HepG2 (cell line): ENCODE data around the gene COASY. TPM values are rescaled to one million over a fixed set of nuclear protein-coding genes. Genes with fewer than 3 reads are reported as not detected.

Experiments
- ATF1 ChIP-seq: IDR thresholded peaks from 2 replicates; pipeline ENCODE4 v1.6.1; 2016; ENCODE audit warnings: mild to moderate bottlenecking, control low read depth
- BHLHE40 ChIP-seq: IDR thresholded peaks from 2 replicates; pipeline ENCODE4 v1.6.1; 2011; ENCODE audit warnings: low read length, improper control_type of control experiment
- CEBPB ChIP-seq: IDR thresholded peaks from 2 replicates; pipeline ENCODE4 v1.6.1; 2011; ENCODE audit warnings: low read depth, low read length, improper control_type of control experiment, borderline replicate concordance
- DMAP1 ChIP-seq: IDR thresholded peaks from 2 replicates; pipeline ENCODE4 v1.6.1; 2016
- FOXK1 ChIP-seq: sonication (generic); formaldehyde crosslinking; IDR thresholded peaks from 2 replicates; pipeline ENCODE4 v1.4.0; 2020; ENCODE audit warnings: low read depth, missing genetic modification reagents, borderline replicate concordance
- GMEB1 ChIP-seq: sonication (generic); formaldehyde crosslinking; IDR thresholded peaks from 2 replicates; pipeline ENCODE4 v1.5.1; 2020; ENCODE audit warnings: missing genetic modification reagents, mild to moderate bottlenecking, borderline replicate concordance
- KDM4B ChIP-seq: sonication (generic); formaldehyde crosslinking; IDR thresholded peaks from 2 replicates; pipeline ENCODE4 v1.4.0; 2020; ENCODE audit warnings: missing genetic modification reagents
- KLF11 ChIP-seq: IDR thresholded peaks from 2 replicates; pipeline ENCODE4 v1.6.1; 2016; ENCODE audit warnings: missing compliant biosample characterization
- MLXIP ChIP-seq: sonication (generic); formaldehyde crosslinking; IDR thresholded peaks from 2 replicates; pipeline ENCODE4 v1.9.0; 2021; ENCODE audit warnings: missing genetic modification reagents, borderline replicate concordance
- NAIF1 ChIP-seq: sonication (generic); formaldehyde crosslinking; IDR thresholded peaks from 2 replicates; pipeline ENCODE4 v1.5.0; 2020; ENCODE audit warnings: mild to moderate bottlenecking, missing genetic modification reagents, borderline replicate concordance
- NBN ChIP-seq: fragments of 450-650 bp; conservative IDR thresholded peaks from 2 replicates; pipeline ENCODE4 v1.6.1; 2017
- NFE2 ChIP-seq: sonication (generic); formaldehyde crosslinking; IDR thresholded peaks from 2 replicates; pipeline ENCODE4 v1.4.0; 2020; ENCODE audit warnings: missing genetic modification reagents
- NR2C2 ChIP-seq: sonication (generic); formaldehyde crosslinking; IDR thresholded peaks from 2 replicates; pipeline ENCODE4 v1.4.0; 2020; ENCODE audit warnings: missing genetic modification reagents, mild to moderate bottlenecking, moderate library complexity, borderline replicate concordance
- PAF1 ChIP-seq: IDR thresholded peaks from 2 replicates; pipeline ENCODE4 v1.6.1; 2016; ENCODE audit warnings: missing genetic modification reagents, missing compliant biosample characterization
- REPIN1 ChIP-seq: sonication (generic); formaldehyde crosslinking; IDR thresholded peaks from 2 replicates; pipeline ENCODE4 v1.8.0; 2022; ENCODE audit warnings: missing genetic modification reagents, low read depth, mild to moderate bottlenecking, borderline replicate concordance
- RNF219 ChIP-seq: sonication (generic); formaldehyde crosslinking; IDR thresholded peaks from 2 replicates; pipeline ENCODE4 v1.5.0; 2020; ENCODE audit warnings: mild to moderate bottlenecking, missing genetic modification reagents
- TEAD2 ChIP-seq: sonication (generic); formaldehyde crosslinking; IDR thresholded peaks from 2 replicates; pipeline ENCODE4 v1.9.0; 2021; ENCODE audit warnings: missing genetic modification reagents
- ZNF234 ChIP-seq: sonication (generic); formaldehyde crosslinking; conservative IDR thresholded peaks from 2 replicates; pipeline ENCODE4 v1.5.1; 2020; ENCODE audit warnings: mild to moderate bottlenecking, missing genetic modification reagents
- ZNF329 ChIP-seq: sonication (generic); formaldehyde crosslinking; IDR thresholded peaks from 2 replicates; pipeline ENCODE4 v1.9.0; 2021; ENCODE audit warnings: low read depth, mild to moderate bottlenecking, missing genetic modification reagents
- ZNF543 ChIP-seq: sonication (generic); formaldehyde crosslinking; IDR thresholded peaks from 2 replicates; pipeline ENCODE4 v1.4.0; 2020; ENCODE audit warnings: mild to moderate bottlenecking, missing genetic modification reagents
- ZNF570 ChIP-seq: sonication (generic); formaldehyde crosslinking; IDR thresholded peaks from 2 replicates; pipeline ENCODE4 v1.4.0; 2020; ENCODE audit warnings: mild to moderate bottlenecking, missing genetic modification reagents, borderline replicate concordance
- ZNF616 ChIP-seq: sonication (generic); formaldehyde crosslinking; IDR thresholded peaks from 2 replicates; pipeline ENCODE4 v1.5.0; 2020; ENCODE audit warnings: low read depth, mild to moderate bottlenecking, missing genetic modification reagents
- ZNF674 ChIP-seq: sonication (generic); formaldehyde crosslinking; IDR thresholded peaks from 2 replicates; pipeline ENCODE4 v1.5.0; 2020; ENCODE audit warnings: low read depth, mild to moderate bottlenecking, missing genetic modification reagents
- ZNF792 ChIP-seq: IDR thresholded peaks from 2 replicates; pipeline ENCODE4 v1.6.1; 2016
- polyA plus RNA-seq, 8 experiments: library from polyadenylated mRNA; depleted of rRNA in 3 of 8; stranded (reverse) in 7 of 8; unstranded in 1 of 8; fragments of >200 nt; fragmentation: Illumina TruSeq in 4 of 8; extraction: Trizol in 4 of 8; gene quantifications; 2 replicates each; pipeline versions ENCODE4 v1.2.1 to v1.2.3, GENCODE V29; 2011 to 2016; ENCODE audit warnings: low read depth in 4 of 8, missing spikeins in 1 of 8, mixed read lengths in 1 of 8; ENCODE audit not compliant: insufficient read depth in 1 of 8
- total RNA-seq, 5 experiments: library from RNA; depleted of rRNA; stranded (reverse); fragments of >200 nt; fragmentation: Illumina TruSeq; extraction: Trizol; gene quantifications; 2 replicates each; pipeline ENCODE4 v1.2.3, GENCODE V29; 2016; ENCODE audit warnings: low read depth in 1 of 5

COASY gene
- total and polyA plus RNA-seq, 2 of the 13 experiments (the other 11 are each of a cell fraction or from before 2014, with no cell fraction given): 90.7 to 125 TPM

- TF ChIP-seq GMEB1 (CRISPR knock-in tag) (peak; percentile 45), TEAD2 (CRISPR knock-in tag) (0 out of 2 replicates have a peak, but pooled peaks have one; percentile 17), KDM4B (CRISPR knock-in tag) (peak; percentile 57; the same call in 1 of the 2 replicates), ATF1 (CRISPR knock-in tag) (no peak), PAF1 (CRISPR knock-in tag) (no peak; the same call in 1 of the 2 replicates), NFE2 (no peak), BHLHE40 (0 out of 2 replicates have a peak, but pooled peaks have one; percentile 20), FOXK1 (CRISPR knock-in tag) (peak; percentile 79), NAIF1 (no peak), NBN (no peak), ZNF674 (CRISPR knock-in tag) (no peak), ZNF570 (no peak), ZNF616 (CRISPR knock-in tag) (no peak), KLF11 (no peak), MLXIP (CRISPR knock-in tag) (no peak), REPIN1 (CRISPR knock-in tag) (no peak; the same call in 1 of the 2 replicates), RNF219 (no peak), ZNF329 (CRISPR knock-in tag) (no peak), DMAP1 (no peak), ZNF234 (CRISPR knock-in tag) (no peak), ZNF543 (CRISPR knock-in tag) (no peak), CEBPB (peak; percentile 17; the same call in 1 of the 2 replicates), ZNF792 (CRISPR knock-in tag) (peak; percentile 40; the same call in 1 of the 2 replicates), NR2C2 (CRISPR knock-in tag) (peak; percentile 87)
Observed at GRCh38 chr17:42564815-42565522, 3.0 kb downstream of the COASY start (continued).
